Epidermal melanocyte (primary cell): ENCODE results near the gene ECPAS.
"Not testable (repeated sequence)": the region's sequence is repeated elsewhere in the genome, so short reads cannot be mapped to it uniquely, and the experiment has no call there.

ENCODE experiments used
- DNase-seq: peaks from one replicate; pipeline ENCODE4 v3.0.0; 2011; ENCODE audit warnings: low spot score; ENCODE audit not compliant: insufficient read length

The ECPAS gene

GRCh38 chr9:111349766-111350165 lies 134.4 kb downstream of the ECPAS start:
- DNase-seq, result no peak

DNA sequence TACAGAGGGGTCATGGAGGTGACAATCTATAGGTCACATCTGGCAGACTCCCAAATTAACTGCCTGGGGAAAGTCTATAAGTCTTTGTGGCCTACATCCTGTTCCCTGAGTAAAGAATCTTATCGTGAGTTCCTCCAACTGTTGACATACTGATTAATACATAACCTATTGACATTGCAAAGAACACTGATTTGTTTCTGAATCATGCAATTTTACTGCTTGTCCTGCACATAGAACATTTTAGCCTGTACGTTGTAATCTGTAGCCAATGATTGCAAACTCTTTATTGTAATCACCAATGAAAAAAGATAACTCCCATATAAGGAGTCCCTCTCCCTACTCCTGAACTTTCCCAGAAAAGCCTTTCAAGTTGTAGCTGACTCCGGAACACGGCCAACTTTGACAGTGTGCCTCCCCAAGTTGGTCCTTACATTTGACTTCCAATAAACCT lies 135.3 kb downstream of the ECPAS start:
- DNase-seq, result no peak

DNA sequence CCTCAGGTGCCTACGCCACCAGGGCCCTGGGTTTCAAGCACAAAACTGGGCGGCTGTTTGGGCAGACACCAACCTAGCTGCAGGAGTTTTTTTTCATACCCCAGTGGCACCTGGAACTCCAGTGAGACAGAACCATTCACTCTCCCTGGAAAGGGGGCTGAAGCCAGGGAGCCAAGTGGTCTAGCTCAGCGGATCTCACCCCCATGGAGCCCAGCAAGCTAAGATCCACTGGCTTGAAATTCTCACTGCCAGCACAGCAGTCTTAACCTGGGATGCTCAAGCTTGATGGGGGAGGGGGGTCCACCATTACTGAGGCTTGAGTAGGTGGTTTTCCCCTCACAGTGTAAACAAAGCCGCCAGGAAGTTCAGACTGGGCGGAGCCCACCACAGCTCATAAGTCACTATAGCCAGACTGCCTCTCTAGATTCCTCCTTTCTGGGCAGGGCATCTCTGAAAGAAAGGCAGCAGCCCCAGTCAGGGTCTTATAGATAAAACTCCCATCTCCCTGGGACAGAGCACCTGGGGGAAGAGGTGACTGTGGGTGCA lies 149.8 kb downstream of the ECPAS start:
- DNase-seq, result not testable (repeated sequence)

DNA sequence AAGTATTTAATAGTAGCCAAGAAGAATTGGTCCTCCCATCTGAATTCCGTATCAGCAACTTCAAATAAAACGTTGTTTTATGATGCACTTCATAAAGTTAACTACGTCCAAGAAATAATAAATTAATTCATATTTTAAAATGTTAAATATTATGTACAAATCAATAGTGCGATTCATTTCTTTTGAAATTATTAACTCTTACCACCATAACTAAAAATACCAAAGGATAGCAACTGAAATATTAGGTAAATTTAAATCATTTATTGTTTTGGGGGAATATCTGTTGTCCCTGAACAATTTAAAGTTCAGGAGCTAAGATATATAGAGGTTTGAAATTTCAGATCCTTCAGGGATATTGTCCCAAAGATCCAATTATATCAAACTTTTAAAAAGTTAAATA lies 154.1 kb downstream of the ECPAS start, which contains the start of gene OR2K2:
Gene OR2K2, minus strand, starts transcription at position 101 of the 400 bp plus-strand sequence. CDS start 1,791 bp downstream, outside the sequence.
- no peak for DNase-seq

DNA sequence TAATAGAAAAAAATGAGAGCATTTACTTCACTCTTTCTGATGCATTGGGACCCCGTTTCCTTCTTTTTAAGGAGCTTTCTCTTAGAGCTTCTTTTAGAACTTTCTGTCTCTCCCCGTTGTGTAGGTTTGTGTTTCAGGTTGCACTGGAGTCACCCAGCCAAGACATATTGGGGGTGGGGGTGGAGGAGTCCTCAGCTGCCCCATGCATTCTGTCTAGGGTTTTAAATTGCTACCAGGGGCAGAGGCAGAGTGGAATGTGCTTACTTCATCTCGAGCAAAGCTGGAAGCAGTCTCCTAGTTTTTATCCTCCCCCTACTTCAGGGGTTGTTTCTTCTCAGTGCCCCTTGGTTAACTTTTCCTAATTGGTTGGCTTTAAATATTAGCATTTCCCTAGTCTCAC lies 163.6 kb downstream of the ECPAS start:
- no peak for DNase-seq

GRCh38 chr9:111316796-111317195 lies 167.4 kb downstream of the ECPAS start:
- DNase-seq, result no peak
